ENCODE data around the gene TXNL1. TPM values are rescaled to one million over a fixed set of nuclear protein-coding genes. Genes with fewer than 3 reads are reported as not detected.

TXNL1 gene
- total RNA-seq, 1 donor from 2014 or later: 77.0 TPM

DNA sequence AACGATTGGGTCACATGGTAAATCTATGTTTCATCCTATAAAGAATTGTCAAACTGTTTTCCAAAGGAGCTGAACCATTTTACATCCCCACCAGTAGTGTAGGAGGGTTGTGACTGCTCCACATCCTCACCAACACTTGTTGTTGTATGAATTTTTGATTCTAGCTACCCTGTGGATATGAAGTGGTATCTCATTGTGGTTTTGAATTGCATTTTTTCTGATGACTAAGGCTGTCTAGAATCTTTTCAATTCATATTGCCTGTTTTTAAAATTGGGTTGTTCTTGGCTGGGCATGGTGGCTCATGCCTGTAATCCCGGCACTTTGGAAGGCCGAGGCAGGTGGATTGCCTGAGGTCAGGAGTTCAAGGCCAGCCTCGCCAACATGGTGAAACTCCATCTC, 44.5 kb downstream of the TXNL1 start:
- Histone ChIP-seq H3K27me3 (ENCODE audit: insufficient read depth, low read length) (no peaks in the 10 kb centered on the region), H3K79me2 (ENCODE audit: insufficient read depth, low read length) (no peaks in the 10 kb centered on the region), H2AFZ (ENCODE audit: low read depth, low read length) (no peak overlapping the region), H3K4me3 (ENCODE audit: insufficient read depth, low read depth, low read length) (no peak overlapping the region), H3K9ac (ENCODE audit: low read length) (no peak overlapping the region), H3K9me3 (ENCODE audit: insufficient read depth, low read depth, low read length) (no peaks in the 10 kb centered on the region), H4K20me1 (ENCODE audit: insufficient read depth, low read length) (no peaks in the 10 kb centered on the region), H3K4me2 (ENCODE audit: low read length) (no peak overlapping the region), H3K36me3 (ENCODE audit: insufficient read depth, low read length) (no peaks in the 10 kb centered on the region), H3K27ac (ENCODE audit: low read depth, low read length) (no peak overlapping the region), H3K4me1 (ENCODE audit: insufficient read depth, low read length) (no peaks in the 10 kb centered on the region)
- H3K36me3 Mint-ChIP-seq (ENCODE audit: low read depth, unreplicated experiment): no peaks in the 10 kb centered on the region
- no peaks in the 10 kb centered on the region for H3K27me3 Mint-ChIP-seq (ENCODE audit: low read depth, unreplicated experiment)
- peak overlapping the region; percentile 44 for H3K27ac Mint-ChIP-seq (ENCODE audit: unreplicated experiment)
- no peaks in the 10 kb centered on the region for H3K4me1 Mint-ChIP-seq (ENCODE audit: low read depth, unreplicated experiment)
- TF ChIP-seq, protein P1, sequence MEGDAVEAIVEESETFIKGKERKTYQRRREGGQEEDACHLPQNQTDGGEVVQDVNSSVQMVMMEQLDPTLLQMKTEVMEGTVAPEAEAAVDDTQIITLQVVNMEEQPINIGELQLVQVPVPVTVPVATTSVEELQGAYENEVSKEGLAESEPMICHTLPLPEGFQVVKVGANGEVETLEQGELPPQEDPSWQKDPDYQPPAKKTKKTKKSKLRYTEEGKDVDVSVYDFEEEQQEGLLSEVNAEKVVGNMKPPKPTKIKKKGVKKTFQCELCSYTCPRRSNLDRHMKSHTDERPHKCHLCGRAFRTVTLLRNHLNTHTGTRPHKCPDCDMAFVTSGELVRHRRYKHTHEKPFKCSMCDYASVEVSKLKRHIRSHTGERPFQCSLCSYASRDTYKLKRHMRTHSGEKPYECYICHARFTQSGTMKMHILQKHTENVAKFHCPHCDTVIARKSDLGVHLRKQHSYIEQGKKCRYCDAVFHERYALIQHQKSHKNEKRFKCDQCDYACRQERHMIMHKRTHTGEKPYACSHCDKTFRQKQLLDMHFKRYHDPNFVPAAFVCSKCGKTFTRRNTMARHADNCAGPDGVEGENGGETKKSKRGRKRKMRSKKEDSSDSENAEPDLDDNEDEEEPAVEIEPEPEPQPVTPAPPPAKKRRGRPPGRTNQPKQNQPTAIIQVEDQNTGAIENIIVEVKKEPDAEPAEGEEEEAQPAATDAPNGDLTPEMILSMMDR (IDR thresholded peaks at IDR 0.05; ENCODE audit: insufficient read depth, low read depth, low read length): no peak
- no peak for TF ChIP-seq EZH2 (IDR thresholded peaks at IDR 0.05; ENCODE audit: insufficient read depth, low read length)
- peaks cover 7% of the 10 kb centered on the region for H3K9me3 Mint-ChIP-seq (ENCODE audit: unreplicated experiment)
- DNase-seq (ENCODE audit: low read depth) (peak; percentile 66), FAIRE-seq (peak; percentile 78)
- H3K4me3 Mint-ChIP-seq (ENCODE audit: unreplicated experiment): no peak overlapping the region

DNA sequence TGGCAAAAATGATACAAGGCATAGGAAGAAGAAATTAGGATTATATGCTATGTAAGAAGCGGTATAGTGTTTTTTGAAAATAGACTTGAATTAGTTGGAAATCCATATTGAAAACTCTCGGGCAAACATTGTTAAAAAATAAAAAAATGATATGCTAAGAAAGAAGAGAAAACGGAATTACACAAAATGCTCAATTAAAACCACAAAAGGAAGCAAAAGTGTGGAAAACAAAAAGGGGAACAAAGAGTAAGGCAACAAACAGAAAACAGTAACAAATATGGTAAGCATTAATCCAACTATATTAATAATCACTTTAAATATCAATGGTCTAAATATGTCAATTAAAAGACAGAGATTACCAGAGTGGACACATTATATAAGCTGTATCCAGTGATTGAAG, 58.4 kb downstream of the TXNL1 start:
- H3K4me1 Mint-ChIP-seq (ENCODE audit: low read depth, unreplicated experiment): peaks cover 2% of the 10 kb centered on the region
- no peak overlapping the region for H3K9ac ChIP-seq (ENCODE audit: low read length)
- TF ChIP-seq, protein P1 (IDR thresholded peaks at IDR 0.05; ENCODE audit: insufficient read depth, low read depth, low read length): no peak
- TF ChIP-seq EZH2 (IDR thresholded peaks at IDR 0.05; ENCODE audit: insufficient read depth, low read length): no peak
- H4K20me1 ChIP-seq (ENCODE audit: insufficient read depth, low read length): no peaks in the 10 kb centered on the region
- H3K9me3 Mint-ChIP-seq (ENCODE audit: unreplicated experiment): no peaks in the 10 kb centered on the region
- no peak overlapping the region for H3K4me3 ChIP-seq (ENCODE audit: insufficient read depth, low read depth, low read length)
- no peak overlapping the region for H3K27ac ChIP-seq (ENCODE audit: low read depth, low read length)
- H3K4me3 Mint-ChIP-seq (ENCODE audit: unreplicated experiment): no peak overlapping the region
- DNase-seq (ENCODE audit: low read depth) (no peak), FAIRE-seq (no peak)
- H2AFZ ChIP-seq (ENCODE audit: low read depth, low read length): no peak overlapping the region
- H3K4me2 ChIP-seq (ENCODE audit: low read length): no peak overlapping the region
- no peaks in the 10 kb centered on the region for H3K36me3 ChIP-seq (ENCODE audit: insufficient read depth, low read length)
- no peaks in the 10 kb centered on the region for H3K27me3 ChIP-seq (ENCODE audit: insufficient read depth, low read length)
- H3K79me2 ChIP-seq (ENCODE audit: insufficient read depth, low read length): no peaks in the 10 kb centered on the region
- H3K27ac Mint-ChIP-seq (ENCODE audit: unreplicated experiment): no peak overlapping the region
- no peaks in the 10 kb centered on the region for H3K9me3 ChIP-seq (ENCODE audit: insufficient read depth, low read depth, low read length)
- no peaks in the 10 kb centered on the region for H3K36me3 Mint-ChIP-seq (ENCODE audit: low read depth, unreplicated experiment)
- H3K4me1 ChIP-seq (ENCODE audit: insufficient read depth, low read length): peaks cover 3% of the 10 kb centered on the region
- H3K27me3 Mint-ChIP-seq (ENCODE audit: low read depth, unreplicated experiment): no peaks in the 10 kb centered on the region

DNA sequence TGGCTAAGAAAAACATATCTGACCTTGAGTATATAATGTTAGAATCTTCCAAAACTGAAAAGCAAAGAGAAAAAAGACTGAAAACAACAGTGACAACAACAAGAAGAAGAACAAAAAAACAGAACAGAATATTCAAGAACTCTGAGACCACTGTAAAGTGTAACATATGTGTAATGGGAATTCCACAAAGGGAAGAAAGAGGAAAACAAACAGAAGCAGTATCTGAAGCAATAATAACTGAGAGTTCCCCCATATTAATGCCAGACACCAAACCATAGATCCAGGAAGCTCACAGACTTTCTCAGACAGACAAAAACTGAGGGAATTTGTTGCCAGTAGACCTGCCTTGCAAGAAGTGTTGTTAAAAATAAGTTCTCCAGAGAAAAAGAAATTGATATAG, 58.9 kb downstream of the TXNL1 start:
- H3K4me3 ChIP-seq (ENCODE audit: insufficient read depth, low read depth, low read length): no peak overlapping the region
- no peaks in the 10 kb centered on the region for H3K9me3 Mint-ChIP-seq (ENCODE audit: unreplicated experiment)
- no peak for FAIRE-seq
- no peak overlapping the region for H3K27ac Mint-ChIP-seq (ENCODE audit: unreplicated experiment)
- H3K27ac ChIP-seq (ENCODE audit: low read depth, low read length): no peak overlapping the region
- H3K36me3 Mint-ChIP-seq (ENCODE audit: low read depth, unreplicated experiment): no peaks in the 10 kb centered on the region
- no peaks in the 10 kb centered on the region for H3K9me3 ChIP-seq (ENCODE audit: insufficient read depth, low read depth, low read length)
- H3K9ac ChIP-seq (ENCODE audit: low read length): no peak overlapping the region
- H3K4me1 ChIP-seq (ENCODE audit: insufficient read depth, low read length): peaks cover 3% of the 10 kb centered on the region
- no peaks in the 10 kb centered on the region for H3K79me2 ChIP-seq (ENCODE audit: insufficient read depth, low read length)
- no peaks in the 10 kb centered on the region for H3K27me3 Mint-ChIP-seq (ENCODE audit: low read depth, unreplicated experiment)
- H3K4me1 Mint-ChIP-seq (ENCODE audit: low read depth, unreplicated experiment): peaks cover 4% of the 10 kb centered on the region
- TF ChIP-seq, protein P1 (IDR thresholded peaks at IDR 0.05; ENCODE audit: insufficient read depth, low read depth, low read length): no peak
- no peak for TF ChIP-seq EZH2 (IDR thresholded peaks at IDR 0.05; ENCODE audit: insufficient read depth, low read length)
- H3K4me3 Mint-ChIP-seq (ENCODE audit: unreplicated experiment): no peak overlapping the region
- no peak overlapping the region for H3K4me2 ChIP-seq (ENCODE audit: low read length)
- DNase-seq (ENCODE audit: low read depth): no peak
- no peaks in the 10 kb centered on the region for H3K27me3 ChIP-seq (ENCODE audit: insufficient read depth, low read length)
- no peaks in the 10 kb centered on the region for H4K20me1 ChIP-seq (ENCODE audit: insufficient read depth, low read length)
- H2AFZ ChIP-seq (ENCODE audit: low read depth, low read length): no peak overlapping the region
- H3K36me3 ChIP-seq (ENCODE audit: insufficient read depth, low read length): no peaks in the 10 kb centered on the region

All from astrocyte (in vitro differentiated cells and primary cell).